Sigmoid colon (tissue), 4 donors: ENCODE results near the gene FBXO27.

Experiments used
- CTCF ChIP-seq, 4 experiments: fragments of 450-650 bp in 3 of 4; fragments of 200-600 bp in 1 of 4; IDR thresholded peaks; one replicate each; pipeline ENCODE4 v1.5.1; 2016 to 2019; ENCODE audit warnings: antibody characterized with exemption in 4 of 4, mild to moderate bottlenecking in 3 of 4, moderate library complexity in 2 of 4
- EP300 ChIP-seq, 4 donors: sonication (generic); formaldehyde crosslinking; IDR thresholded peaks; one replicate each; pipeline ENCODE4 v1.6.1; 2017; ENCODE audit warnings: antibody characterized with exemption in 4 of 4
- POLR2A ChIP-seq, 2 donors: fragments of 450-650 bp; IDR thresholded peaks; one replicate each; pipeline ENCODE4 v1.6.1; 2016; ENCODE audit warnings: antibody characterized with exemption in 2 of 2, mild to moderate bottlenecking in 2 of 2, moderate library complexity in 2 of 2

DNA sequence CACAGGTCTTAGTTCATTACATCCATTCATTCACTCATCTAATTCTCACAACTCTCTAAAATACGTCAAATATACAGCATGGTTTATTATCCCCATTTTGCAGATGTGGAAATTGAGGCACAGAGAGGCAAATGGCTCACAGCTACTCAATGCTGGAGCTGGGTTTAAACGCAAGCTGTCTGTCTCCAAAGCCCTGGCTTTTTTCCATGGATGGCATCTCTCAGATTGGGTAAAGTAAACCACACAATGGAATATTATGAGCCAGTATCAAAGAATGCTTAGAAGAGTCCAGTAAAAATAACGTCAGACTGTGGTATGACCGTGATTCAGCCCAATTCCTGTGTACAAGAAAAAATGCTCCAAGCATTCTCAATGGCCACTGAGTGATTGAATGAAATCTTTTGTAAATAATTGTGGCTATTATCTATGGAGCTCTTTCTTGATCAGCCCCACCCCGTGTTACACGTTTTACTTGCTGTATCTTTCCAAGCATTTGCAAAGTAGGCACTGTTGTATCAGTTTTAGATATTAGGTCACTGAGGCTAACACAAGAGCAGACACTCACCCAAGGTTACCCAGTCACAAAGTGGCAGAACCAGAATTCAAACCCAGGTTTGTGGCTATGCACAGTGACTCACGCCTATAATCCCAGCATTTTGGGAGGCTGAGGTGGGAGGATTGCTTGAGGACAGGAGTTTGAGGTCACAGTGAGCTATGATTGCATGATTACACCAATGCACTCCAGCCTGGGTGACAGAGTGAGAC lies 46.3 kb upstream of the FBXO27 start:
- TF ChIP-seq EP300 (IDR thresholded peaks at IDR 0.05) (no peak), CTCF (IDR thresholded peaks at IDR 0.05) (no peak), POLR2A (IDR thresholded peaks at IDR 0.05) (no peak)
